HuH-7.5 (cell line): ENCODE results near the gene CCDC102B.
"Not testable (repeated sequence)": the region's sequence is repeated elsewhere in the genome, so short reads cannot be mapped to it uniquely, and the experiment has no call there.

Experiments used
- DNase-seq: peaks from one replicate; pipeline ENCODE4 v3.0.0; 2011; ENCODE audit warnings: low spot score

Gene CCDC102B

GRCh38 chr18:68915061-68915460 is 117.2 kb downstream of the CCDC102B start:
- no peak for DNase-seq

GRCh38 chr18:68916734-68917133 is 118.9 kb downstream of the CCDC102B start:
- DNase-seq = no peak

- no peak for DNase-seq
These were observed 120.3 kb downstream of the CCDC102B start for GRCh38 chr18:68918216-68918615.

GRCh38 chr18:68919900-68920299 is 122.0 kb downstream of the CCDC102B start:
- no peak for DNase-seq

GRCh38 chr18:68922392-68922791 is 124.5 kb downstream of the CCDC102B start:
- no peak for DNase-seq

- no peak for DNase-seq
These were observed 127.4 kb downstream of the CCDC102B start for GRCh38 chr18:68925268-68925667.

- no peak for DNase-seq
These were observed 131.1 kb downstream of the CCDC102B start for GRCh38 chr18:68928762-68929675.

- DNase-seq = no peak
These were observed 137.8 kb downstream of the CCDC102B start for GRCh38 chr18:68935686-68936085.

GRCh38 chr18:68937029-68937599 is 139.2 kb downstream of the CCDC102B start:
- no peak for DNase-seq

GRCh38 chr18:68940039-68940438 is 142.2 kb downstream of the CCDC102B start:
- DNase-seq = no peak

GRCh38 chr18:68940754-68941153 is 142.9 kb downstream of the CCDC102B start:
- DNase-seq = no peak

- no peak for DNase-seq
These were observed 144.3 kb downstream of the CCDC102B start for GRCh38 chr18:68942230-68942629.

GRCh38 chr18:68943861-68944260 is 146.0 kb downstream of the CCDC102B start:
- not testable (repeated sequence) for DNase-seq

GRCh38 chr18:68944330-68944729 is 146.4 kb downstream of the CCDC102B start:
- no peak for DNase-seq

- DNase-seq = no peak
These were observed 146.9 kb downstream of the CCDC102B start for GRCh38 chr18:68944826-68945225.

GRCh38 chr18:68948622-68949021 is 150.7 kb downstream of the CCDC102B start:
- no peak for DNase-seq

GRCh38 chr18:68954738-68955137 is 156.9 kb downstream of the CCDC102B start:
- no peak for DNase-seq

- no peak for DNase-seq
These were observed 158.8 kb downstream of the CCDC102B start for GRCh38 chr18:68956650-68957049.

- DNase-seq = no peak
These were observed 162.5 kb downstream of the CCDC102B start for GRCh38 chr18:68960355-68960754.

GRCh38 chr18:68962623-68963022 is 164.7 kb downstream of the CCDC102B start:
- DNase-seq = no peak

- no peak for DNase-seq
These were observed 167.9 kb downstream of the CCDC102B start for GRCh38 chr18:68965817-68966216.

GRCh38 chr18:68969027-68969426 is 171.1 kb downstream of the CCDC102B start:
- DNase-seq = no peak

GRCh38 chr18:68972176-68972575 is 174.3 kb downstream of the CCDC102B start:
- no peak for DNase-seq

- no peak for DNase-seq
These were observed 181.9 kb downstream of the CCDC102B start for GRCh38 chr18:68979737-68980136.
